NCI-H187 (cell line): Measurements from ENCODE around the gene MYO1G.
"Not testable (repeated sequence)": the region's sequence is repeated elsewhere in the genome, so short reads cannot be mapped to it uniquely, and the experiment has no call there.

Experiments used
- DNase-seq, 2 experiments: peaks; one replicate each; lab custom pipeline; 2025; lab: John Stamatoyannopoulos, UW

MYO1G gene

DNA sequence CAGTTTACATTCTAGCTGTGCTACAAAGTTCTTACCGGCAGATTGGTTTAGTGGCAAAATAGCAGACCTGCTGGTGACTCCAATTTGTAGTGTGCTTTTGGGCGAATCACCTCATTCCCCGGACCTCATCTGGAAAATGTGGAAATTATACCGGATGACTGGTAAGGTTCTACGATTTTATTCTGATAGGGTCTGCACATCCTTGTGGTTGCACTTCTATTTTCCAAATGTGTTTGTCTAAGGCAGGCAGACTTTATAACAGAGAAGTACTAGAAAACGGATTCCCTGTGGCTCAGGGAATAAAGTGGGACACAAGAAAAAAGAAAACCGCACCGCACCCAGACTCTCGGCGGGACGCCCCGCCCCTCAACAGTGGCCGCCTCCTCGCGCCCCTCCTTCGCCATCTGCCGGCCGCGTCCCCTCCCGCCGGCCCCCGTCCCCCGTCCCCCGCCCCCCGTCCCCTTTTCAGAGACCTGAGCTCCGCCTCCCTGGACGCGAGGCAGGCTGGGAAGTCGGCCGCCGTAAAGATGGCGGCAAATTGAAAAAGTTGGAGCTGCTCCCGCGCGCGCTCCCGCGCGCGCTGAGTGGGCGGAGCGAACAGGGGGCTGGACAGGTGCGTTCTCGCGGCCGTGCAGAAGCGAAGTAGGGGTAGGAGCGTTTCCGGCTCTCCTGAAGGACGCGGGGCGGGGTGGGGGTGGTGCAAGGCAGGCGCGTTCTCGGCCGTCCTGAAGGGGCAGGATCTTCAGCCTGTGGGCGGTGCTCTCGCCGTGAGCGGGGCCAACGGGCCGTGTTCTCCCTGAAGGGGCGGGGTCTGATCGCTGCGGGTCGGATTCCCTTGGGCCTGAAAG, 20.7 kb upstream of the MYO1G start:
- DNase-seq: peak; percentile 85 to 99

GRCh38 chr7:44998153-44998871, 19.5 kb upstream of the MYO1G start:
- DNase-seq: no peak

DNA sequence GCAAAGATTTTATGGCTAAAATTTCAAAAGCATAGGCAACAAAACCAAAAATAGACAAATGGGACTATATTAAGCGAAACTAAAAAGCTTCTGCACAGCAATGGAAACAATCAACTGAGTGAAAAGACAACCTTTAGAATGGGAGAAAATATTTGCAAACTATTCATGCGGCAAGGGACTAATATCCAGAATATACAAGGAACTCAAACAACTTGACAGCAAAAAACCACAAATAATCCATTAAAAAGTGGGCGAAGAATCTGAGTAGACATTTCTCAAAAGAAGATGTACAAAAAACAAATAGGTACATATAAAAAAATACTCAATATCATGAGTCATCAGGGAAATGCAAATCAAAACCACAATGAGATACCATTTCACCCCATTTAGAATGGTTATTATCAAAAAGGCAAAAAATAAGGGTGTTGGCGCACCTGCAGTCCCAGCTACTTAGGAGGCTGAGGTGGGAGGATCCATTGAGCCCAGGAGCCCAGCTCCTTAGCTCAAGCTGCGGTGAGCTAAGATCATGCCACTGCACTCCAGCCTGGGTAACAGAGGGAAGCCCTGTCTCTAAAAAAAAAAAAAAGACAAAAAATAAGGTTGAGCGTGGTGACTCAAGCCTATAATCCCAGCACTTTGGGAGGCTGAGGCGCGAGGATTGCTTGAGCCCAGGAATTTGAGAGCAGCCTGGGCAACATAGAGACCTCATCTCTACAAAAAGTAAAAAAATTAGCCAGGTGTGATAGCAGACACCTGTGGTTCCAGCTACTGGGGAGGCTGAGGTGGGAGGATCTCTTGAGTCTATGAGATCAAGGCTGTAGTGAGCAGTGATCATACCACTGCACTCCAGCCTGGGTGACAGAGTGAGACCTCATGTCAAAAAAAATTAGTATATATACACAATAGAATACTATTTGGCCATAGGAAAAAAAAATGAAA, 17.0 kb upstream of the MYO1G start:
- no peak for DNase-seq

DNA sequence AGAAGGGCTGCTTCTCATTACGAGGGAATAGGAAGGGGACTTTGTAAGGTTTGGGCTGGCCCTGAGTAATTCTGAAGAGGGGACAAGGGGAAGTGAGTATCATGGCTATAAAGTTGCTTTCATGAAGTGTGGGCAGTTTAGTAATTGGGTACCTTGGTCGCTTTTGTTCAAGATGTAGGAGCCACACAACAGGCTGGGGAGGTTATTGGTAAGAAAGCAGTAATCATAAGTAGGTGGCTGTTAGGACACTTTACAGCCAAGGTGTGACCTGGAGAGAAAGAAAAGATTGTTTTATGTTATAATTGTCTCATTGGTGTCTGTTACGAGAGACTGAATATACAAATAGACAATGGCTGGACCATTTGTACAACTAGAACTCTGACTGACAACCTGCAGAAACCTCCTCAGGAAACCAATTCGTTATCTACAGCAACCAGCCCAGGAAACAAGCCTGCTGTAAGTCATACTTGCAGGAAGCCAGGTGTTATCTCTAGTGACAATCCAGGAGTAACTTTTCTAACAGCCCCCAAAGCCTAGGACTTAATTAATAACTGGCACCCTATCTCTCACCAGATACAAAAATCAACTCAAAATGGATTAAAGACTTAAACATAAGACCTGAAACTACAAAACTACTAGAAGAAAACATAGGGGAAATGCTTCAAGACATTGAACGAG, 16.2 kb upstream of the MYO1G start:
- DNase-seq: no peak

DNA sequence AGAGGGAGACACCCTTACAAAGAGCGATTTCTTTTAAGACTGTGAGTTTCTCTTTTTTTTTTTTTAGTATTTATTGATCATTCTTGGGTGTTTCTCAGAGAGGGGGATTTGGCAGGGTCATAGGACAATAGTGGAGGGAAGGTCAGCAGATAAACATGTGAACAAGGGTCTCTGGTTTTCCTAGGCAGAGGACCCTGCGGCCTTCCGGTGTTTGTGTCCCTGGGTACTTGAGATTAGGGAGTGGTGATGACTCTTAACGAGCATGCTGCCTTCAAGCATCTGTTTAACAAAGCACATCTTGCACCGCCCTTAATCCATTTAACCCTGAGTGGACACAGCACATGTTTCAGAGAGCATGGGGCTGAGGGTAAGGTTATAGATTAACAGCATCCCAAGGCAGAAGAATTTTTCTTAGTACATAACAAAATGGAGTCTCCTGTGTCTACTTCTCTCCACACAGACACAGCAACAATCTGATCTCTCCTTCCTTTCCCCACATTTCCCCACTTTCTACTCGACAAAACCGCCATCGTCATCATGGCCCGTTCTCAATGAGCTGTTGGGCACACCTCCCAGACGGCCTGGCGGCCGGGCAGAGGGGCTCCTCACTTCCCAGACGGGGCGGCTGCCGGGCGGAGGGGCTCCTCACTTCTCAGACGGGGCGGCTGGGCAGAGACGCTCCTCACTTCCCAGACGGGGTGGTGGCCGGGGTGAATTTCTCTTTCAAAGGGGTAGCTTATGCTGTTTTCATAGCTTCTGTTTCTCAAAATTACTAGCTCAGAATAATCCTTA, 13.4 kb upstream of the MYO1G start:
- DNase-seq: not testable (repeated sequence)

DNA sequence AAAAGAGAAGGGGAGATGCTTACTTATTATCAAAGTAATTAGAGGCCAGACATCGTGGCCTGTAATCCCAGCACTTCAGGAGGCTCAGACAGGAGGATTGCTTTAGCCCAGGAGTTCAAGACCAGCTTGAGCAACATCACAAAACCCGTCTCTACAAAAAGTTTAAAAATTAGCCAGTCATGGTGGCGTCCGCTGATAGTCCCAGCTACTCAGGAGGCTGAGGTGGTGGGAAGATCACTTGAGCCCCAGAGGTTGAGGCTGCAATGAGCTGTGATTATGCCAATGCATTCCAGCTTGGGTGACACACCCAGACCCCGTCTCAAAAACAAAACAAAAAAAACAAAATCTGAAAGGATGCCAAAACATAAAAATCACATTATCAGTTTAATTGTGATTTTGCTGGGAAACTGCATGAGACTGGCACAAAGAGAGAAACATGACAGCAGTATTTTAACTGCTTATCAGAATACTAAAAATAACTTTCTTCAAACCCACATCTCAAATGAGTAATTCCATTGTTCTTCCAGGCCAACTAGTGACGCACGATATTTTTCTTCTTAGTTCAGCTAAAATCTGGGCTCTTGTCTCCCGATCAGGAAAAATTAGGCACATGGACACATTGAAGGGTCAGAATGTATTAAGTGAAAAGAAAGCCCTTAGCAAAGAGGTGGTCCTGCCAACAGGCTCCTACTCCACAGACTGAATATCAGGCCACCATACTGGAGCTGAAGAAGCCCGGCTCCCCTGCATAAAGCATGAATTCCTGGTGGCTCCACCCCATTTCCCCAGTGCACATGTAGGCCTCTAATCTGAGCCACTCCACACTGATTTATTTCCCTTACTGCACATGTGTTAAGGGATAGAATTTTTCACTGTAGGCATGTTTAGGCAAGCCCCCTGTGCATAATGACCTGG, 11.6 kb upstream of the MYO1G start:
- no peak for DNase-seq

GRCh38 chr7:44989132-44989531, 10.3 kb upstream of the MYO1G start:
- DNase-seq: no peak

DNA sequence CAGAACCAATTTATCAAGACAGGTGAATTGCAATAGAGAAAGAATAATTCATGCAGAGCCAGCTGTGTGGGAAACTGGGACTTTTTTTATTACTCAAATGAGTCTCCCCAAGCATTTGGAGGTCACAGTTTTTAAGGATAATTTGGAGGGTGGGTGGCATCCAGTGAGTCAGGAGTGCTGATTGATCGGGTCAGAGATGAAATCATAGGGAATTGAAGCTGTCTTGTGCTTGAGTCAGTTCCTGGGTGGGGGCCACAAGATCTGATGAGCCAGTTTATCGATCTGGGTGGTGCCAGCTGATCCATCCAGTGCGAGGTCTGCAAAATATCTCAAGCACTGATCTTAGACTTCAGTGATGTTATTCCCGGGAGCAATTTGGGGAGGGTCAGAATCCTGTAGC, 9.9 kb upstream of the MYO1G start:
- no peak for DNase-seq

DNA sequence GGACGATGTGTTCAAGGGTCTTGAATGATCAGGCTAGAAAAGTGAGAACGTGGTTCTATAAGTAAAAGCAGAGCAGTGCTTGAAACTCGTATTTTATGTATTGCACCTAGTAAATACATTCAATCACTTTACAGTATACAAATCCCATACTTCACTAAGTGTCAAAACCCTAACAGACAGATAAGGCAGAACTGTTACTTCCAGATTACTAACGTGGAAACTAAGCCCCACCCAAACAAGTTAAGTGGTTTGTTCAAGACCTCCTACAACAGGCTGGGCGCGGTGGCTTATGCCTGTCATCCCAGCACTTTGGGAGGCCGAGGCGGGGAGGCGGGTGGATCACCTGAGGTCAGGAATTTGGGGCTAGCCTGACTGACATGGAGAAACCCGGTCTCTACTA, 9.2 kb upstream of the MYO1G start:
- no peak for DNase-seq

DNA sequence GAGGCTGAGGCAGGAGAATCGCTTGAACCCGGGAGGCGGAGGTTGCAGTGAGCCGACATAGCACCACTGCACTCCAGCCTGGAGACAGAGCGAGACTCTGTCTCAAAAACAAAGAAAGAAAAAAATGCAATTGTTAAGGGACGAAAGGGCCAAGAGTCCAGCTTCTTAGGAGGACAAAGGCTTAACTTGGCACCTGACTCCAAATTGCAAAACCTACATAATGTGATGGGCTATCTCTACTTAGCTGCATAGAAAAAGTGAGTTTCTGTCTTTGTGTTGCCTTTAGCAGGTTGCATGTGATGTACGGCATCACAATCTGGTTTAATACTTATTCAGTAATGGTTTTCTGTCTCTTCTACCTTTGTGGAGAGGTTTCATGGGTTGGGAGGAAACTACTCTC, 8.6 kb upstream of the MYO1G start:
- DNase-seq: no peak

DNA sequence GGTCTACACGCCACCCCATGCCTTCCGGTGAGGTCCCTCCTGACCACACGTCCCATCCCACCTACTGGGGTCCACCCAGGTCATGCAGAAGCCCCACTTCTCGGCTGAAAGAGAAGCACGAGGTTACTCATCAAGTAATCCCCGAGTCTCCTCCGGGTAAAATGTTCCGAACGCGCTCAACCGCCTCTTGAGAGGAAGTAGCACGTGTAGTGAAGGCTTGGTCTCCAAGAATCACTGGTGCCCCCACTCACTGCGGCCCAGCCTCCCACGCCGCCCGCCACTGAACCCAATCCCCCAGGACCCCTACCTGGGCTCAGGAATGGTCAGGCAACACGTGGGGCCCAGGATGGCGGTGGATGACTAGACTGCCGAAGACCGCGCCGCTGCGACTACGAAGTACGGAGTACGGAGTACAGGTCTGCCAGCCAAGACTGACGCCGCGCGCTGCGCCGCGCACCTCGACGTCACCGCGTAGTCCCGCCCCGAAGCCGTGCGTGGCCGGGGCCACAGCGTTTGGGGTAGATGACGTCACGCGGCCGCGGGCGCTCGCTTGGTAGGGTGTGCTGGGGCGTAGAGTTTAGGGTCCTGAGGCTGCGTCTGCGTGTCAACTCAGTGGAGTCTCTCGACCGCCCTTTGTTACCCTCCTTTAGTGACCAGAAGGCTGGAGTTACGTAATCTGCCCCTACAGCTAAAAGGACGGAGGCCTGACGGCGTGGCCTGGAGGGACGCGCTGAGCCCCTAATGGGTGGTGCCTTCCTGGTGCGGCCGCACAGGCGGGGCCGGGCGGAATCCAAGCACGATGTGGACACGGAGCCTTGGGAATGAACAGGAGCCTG, 7.6 kb upstream of the MYO1G start:
- DNase-seq: peak; percentile 75 to 80

DNA sequence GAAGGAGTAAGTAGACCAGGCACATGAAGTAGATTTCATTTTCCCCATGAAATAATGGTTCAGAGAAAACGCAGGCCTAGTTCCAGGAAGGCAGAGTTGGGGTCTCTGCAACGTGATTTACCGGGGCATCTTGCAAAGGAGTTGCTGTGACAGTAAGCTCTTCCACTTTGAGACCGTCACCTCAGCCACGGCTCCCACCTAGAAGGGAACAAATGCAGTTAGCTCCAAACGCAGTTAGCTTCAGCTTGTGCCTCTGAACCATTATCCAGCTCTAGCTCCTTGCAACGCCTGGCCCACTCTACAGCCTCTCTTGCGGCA, 7.0 kb upstream of the MYO1G start:
- no peak for DNase-seq

- DNase-seq: no peak
These were observed 6.3 kb upstream of the MYO1G start for GRCh38 chr7:44985033-44985695.

DNA sequence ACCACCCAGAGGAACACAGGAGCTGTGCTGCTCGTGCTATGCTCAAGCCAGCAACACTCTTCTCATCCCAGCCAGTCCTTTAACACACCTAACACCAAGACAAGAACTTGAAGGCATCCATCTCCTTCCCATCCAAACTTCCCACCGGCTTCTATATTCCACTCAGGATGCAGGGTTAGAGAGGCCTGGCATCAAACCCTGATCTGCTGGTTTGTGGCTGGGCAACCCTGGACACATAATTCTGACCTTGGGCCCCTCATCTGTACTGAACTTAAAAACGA, 5.6 kb upstream of the MYO1G start:
- no peak for DNase-seq

GRCh38 chr7:44983742-44984477, 5.1 kb upstream of the MYO1G start:
- DNase-seq: no peak

DNA sequence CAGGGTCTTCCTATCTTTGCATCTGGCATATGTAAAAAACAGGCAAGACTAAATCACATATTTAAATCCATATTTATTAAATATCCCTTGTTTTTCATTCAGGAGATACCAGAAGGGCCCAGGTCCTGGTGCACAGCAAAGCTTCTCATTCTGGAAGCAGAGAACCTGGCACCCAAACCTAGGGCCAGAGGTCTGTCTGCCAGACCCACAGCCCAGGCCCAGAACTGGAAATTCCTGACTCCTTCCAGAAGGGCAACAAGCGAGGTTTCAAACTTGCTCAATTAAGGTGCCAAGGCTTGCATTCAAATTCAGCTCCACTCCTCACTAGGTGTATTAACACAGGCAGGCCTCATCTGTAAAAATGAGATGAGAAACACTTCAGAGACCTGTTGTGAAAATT, 4.2 kb upstream of the MYO1G start:
- no peak for DNase-seq

GRCh38 chr7:44982535-44982923, 3.7 kb upstream of the MYO1G start:
- no peak for DNase-seq

- DNase-seq: no peak
These were observed 2.4 kb upstream of the MYO1G start for GRCh38 chr7:44981035-44981706.
